Measurements from ENCODE around the gene CACHD1. TPM values are rescaled to one million over a fixed set of nuclear protein-coding genes. Genes with fewer than 3 reads are reported as not detected.

The CACHD1 gene
- 10 to 100 TPM; 56.6 to 61.6 (median 58.2) TPM for polyA plus RNA-seq (ENCODE audit: insufficient read length in 3 of 3)
- long read RNA-seq, donor 1, result 0 reads
- long read RNA-seq, donor 2, partial matches to known transcripts, result 8 of 8 reads
- long read RNA-seq, donor 2, other reads (novel, unspliced or antisense), result 0 of 8 reads
- long read RNA-seq, donor 3, partial matches to known transcripts, result 11 of 11 reads
- long read RNA-seq, donor 3, other reads (novel, unspliced or antisense), result 0 of 11 reads
- long read RNA-seq, donor 4, full-length matches to known transcripts, result 1 of 7 reads
- long read RNA-seq, donor 4, partial matches to known transcripts, result 6 of 7 reads
- long read RNA-seq, donor 4, other reads (novel, unspliced or antisense), result 0 of 7 reads
- long read RNA-seq, donor 5, result 0 reads
- long read RNA-seq, donor 6, full-length matches to known transcripts, result 1 of 1 reads
- long read RNA-seq, donor 6, partial matches to known transcripts, result 0 of 1 reads
- long read RNA-seq, donor 6, other reads (novel, unspliced or antisense), result 0 of 1 reads
- long read RNA-seq, donor 7, result 0 reads
- long read RNA-seq, donor 8, partial matches to known transcripts, result 9 of 9 reads
- long read RNA-seq, donor 8, other reads (novel, unspliced or antisense), result 0 of 9 reads
- long read RNA-seq, donor 9, full-length matches to known transcripts, result 1 of 1 reads
- long read RNA-seq, donor 9, partial matches to known transcripts, result 0 of 1 reads
- long read RNA-seq, donor 9, other reads (novel, unspliced or antisense), result 0 of 1 reads
- long read RNA-seq, donor 10, partial matches to known transcripts, result 25 of 25 reads
- long read RNA-seq, donor 10, other reads (novel, unspliced or antisense), result 0 of 25 reads
- long read RNA-seq, donor 11, partial matches to known transcripts, result 5 of 5 reads
- long read RNA-seq, donor 11, other reads (novel, unspliced or antisense), result 0 of 5 reads
- long read RNA-seq, donor 12, result 0 reads
- long read RNA-seq, donor 13, partial matches to known transcripts, result 14 of 14 reads
- long read RNA-seq, donor 13, other reads (novel, unspliced or antisense), result 0 of 14 reads
- long read RNA-seq, donor 14, full-length matches to known transcripts, result 2 of 2 reads
- long read RNA-seq, donor 14, partial matches to known transcripts, result 0 of 2 reads
- long read RNA-seq, donor 14, other reads (novel, unspliced or antisense), result 0 of 2 reads
- long read RNA-seq, donor 15, full-length matches to known transcripts, result 1 of 1 reads
- long read RNA-seq, donor 15, partial matches to known transcripts, result 0 of 1 reads
- long read RNA-seq, donor 15, other reads (novel, unspliced or antisense), result 0 of 1 reads
- long read RNA-seq, donor 16, full-length matches to known transcripts, result 2 of 56 reads
- long read RNA-seq, donor 16, partial matches to known transcripts, result 54 of 56 reads
- long read RNA-seq, donor 16, other reads (novel, unspliced or antisense), result 0 of 56 reads

DNA sequence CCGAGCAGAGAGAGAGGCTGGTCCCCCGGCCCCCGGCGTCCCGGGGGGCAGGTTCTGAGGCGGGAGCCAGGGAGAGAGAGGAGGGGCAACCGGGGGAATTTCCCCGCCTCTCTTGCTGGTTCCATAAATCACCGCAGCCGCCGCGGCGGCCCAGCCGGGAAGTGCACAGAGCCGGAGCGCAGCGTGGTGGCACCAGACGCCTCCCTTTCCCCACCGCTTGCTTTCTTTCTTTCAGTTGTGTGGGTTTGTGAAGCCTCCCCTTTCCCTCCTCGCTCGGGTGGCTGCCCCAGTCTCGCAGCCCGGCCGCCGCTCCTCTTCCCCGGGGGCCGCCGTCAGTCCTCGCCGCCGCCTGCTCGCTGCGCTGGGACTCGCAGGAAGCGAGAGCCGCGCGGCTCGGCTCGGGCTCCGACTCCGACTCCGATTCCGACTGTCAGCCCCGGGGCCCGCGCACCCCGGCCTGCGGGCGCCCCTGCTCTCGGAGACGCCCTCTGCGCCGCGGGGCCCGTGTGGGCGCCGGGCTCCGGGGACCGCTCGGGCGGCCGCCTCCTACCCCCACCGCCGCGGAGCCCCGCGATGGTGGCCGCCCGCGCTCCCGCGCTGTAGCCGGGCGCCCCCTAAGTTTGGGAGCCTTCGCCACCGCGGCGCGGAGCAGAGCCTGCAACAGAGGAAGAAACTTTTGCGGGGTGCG, at the start of gene CACHD1:
CACHD1 (plus strand) TSS at position 153 of the 688 bp plus-strand sequence. CDS start 616 bp downstream, outside the sequence.
- peak in 10 of 11 donors; percentile 84 to 92 (median 90) for DNase-seq (ENCODE audit: extremely low read depth in 1 of 11, low read depth in 9 of 11, low spot score in 4 of 11)

- no peak for DNase-seq (ENCODE audit: extremely low read depth in 1 of 11, low read depth in 9 of 11, low spot score in 4 of 11)
Measured at GRCh38 chr1:64421377-64421776, 48.6 kb upstream of the CACHD1 start.

- DNase-seq (ENCODE audit: extremely low read depth in 1 of 11, low read depth in 9 of 11, low spot score in 4 of 11), result no peak
Measured at GRCh38 chr1:64423526-64423925, 46.4 kb upstream of the CACHD1 start.

DNA sequence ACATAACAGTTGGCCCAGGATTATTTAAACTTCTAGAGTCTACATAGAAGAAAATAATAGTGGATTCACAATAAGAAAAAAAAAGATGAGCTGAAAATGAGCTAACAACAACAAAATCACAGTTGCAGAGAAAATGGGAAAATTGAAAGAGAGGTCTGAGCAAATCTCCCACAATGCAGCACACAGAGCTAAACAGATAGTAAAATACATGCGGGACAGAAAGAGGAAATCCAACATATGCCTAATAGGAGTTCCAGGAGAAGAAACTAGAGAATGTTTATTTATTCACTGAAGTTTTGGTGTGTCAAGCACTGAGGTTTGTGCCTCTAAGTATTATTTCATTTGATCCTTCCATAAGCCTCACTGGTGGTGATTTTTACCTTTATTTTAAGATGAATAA, 45.5 kb upstream of the CACHD1 start:
- DNase-seq (ENCODE audit: extremely low read depth in 1 of 11, low read depth in 9 of 11, low spot score in 4 of 11), result no peak

- DNase-seq (ENCODE audit: extremely low read depth in 1 of 11, low read depth in 9 of 11, low spot score in 4 of 11), result no peak
Measured at GRCh38 chr1:64425521-64425920, 44.4 kb upstream of the CACHD1 start.

DNA sequence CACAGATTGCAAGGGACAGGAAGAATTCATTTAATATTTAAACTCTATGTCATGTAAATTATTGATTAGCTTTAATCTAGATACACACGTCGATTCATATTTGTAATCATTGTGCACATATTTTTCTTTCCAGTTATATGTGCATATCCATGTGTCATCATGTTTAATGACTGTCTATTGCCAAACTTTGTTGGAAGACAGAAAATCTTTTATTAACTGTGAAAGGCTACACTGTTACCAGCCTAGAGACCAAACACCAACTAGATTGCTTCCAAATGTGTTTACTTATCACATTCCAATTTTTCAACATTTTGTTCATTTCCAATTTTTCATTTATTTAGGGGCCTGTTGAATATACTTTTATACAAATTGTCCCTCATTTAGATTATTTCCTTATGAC, 43.2 kb upstream of the CACHD1 start:
- DNase-seq (ENCODE audit: extremely low read depth in 1 of 11, low read depth in 9 of 11, low spot score in 4 of 11), result no peak

DNA sequence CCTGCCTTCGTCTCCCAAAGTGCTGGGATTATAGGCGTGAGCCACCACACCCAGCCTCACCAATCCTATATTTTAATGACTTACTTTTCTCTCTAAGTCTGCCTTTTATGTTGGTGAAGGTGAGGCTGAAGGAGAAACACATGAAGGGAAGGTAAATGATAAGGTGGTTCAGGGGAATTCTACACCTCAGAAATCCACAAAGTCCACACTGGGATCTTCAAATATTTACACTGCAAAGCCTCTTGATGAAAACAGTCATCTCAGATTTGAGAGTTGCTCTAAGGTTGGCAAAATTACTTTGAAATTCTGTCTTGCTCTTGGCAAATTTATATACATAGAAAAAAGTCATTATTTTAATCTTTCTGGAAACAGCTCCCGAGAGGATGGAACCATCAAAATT, 42.0 kb upstream of the CACHD1 start:
- no peak for DNase-seq (ENCODE audit: extremely low read depth in 1 of 11, low read depth in 9 of 11, low spot score in 4 of 11)

- DNase-seq (ENCODE audit: extremely low read depth in 1 of 11, low read depth in 9 of 11, low spot score in 4 of 11), result no peak
Measured at GRCh38 chr1:64433308-64433707, 36.6 kb upstream of the CACHD1 start.

- DNase-seq (ENCODE audit: extremely low read depth in 1 of 11, low read depth in 9 of 11, low spot score in 4 of 11), result no peak
Measured at GRCh38 chr1:64433747-64434146, 36.2 kb upstream of the CACHD1 start.

DNA sequence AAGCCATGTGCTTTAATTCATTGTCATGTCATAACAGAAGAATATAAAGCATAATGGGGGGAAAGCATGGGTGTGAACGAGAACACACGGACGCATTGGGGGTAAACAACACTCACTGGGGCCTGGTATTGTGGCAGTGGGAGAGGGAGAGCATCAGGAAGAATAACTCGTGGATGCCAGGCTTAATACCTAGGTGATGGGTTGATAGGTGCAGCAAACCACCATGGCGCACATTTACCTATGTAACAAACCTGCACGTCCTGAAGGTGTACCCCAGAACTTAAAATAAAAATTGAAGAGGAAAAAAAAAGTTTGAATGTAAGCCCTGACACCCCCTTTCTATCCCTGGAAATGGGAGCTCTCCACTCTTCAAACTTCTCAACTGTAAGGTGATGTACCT, 34.9 kb upstream of the CACHD1 start:
- DNase-seq (ENCODE audit: extremely low read depth in 1 of 11, low read depth in 9 of 11, low spot score in 4 of 11), result no peak

- no peak for DNase-seq (ENCODE audit: extremely low read depth in 1 of 11, low read depth in 9 of 11, low spot score in 4 of 11)
Measured at GRCh38 chr1:64437453-64437852, 32.5 kb upstream of the CACHD1 start.

- no peak for DNase-seq (ENCODE audit: extremely low read depth in 1 of 11, low read depth in 9 of 11, low spot score in 4 of 11)
Measured at GRCh38 chr1:64440183-64440826, 29.6 kb upstream of the CACHD1 start.

- no peak for DNase-seq (ENCODE audit: extremely low read depth in 1 of 11, low read depth in 9 of 11, low spot score in 4 of 11)
Measured at GRCh38 chr1:64451440-64451839, 18.5 kb upstream of the CACHD1 start.

DNA sequence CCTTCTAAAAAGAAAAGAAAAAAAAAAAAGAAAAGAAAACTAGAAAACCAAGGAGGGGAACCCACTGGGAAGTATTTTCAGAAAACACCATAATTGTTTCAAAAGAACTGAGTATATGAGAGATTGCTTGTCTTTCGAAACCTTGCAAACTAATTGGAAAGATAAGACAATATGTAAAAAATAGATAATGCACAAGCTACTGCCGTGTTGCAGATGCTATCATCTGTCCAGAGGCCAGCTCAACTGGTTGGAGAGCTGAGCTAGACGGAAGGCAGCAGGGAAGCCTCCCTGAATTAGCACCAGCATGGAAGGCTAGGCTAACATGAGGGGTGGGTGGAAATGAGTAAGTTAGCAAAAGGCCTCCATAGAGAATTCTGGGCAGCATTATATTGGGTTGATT, 16.2 kb upstream of the CACHD1 start:
- no peak for DNase-seq (ENCODE audit: extremely low read depth in 1 of 11, low read depth in 9 of 11, low spot score in 4 of 11)

GRCh38 chr1:64458915-64459314, 11.0 kb upstream of the CACHD1 start:
- DNase-seq (ENCODE audit: extremely low read depth in 1 of 11, low read depth in 9 of 11, low spot score in 4 of 11), result no peak

GRCh38 chr1:64459743-64460142, 10.2 kb upstream of the CACHD1 start:
- no peak for DNase-seq (ENCODE audit: extremely low read depth in 1 of 11, low read depth in 9 of 11, low spot score in 4 of 11)

GRCh38 chr1:64466033-64466432, 3.9 kb upstream of the CACHD1 start:
- no peak for DNase-seq (ENCODE audit: extremely low read depth in 1 of 11, low read depth in 9 of 11, low spot score in 4 of 11)
